ENCODE measurements around the gene ZNF699.
"Not testable (repeated sequence)": the region's sequence is repeated elsewhere in the genome, so short reads cannot be mapped to it uniquely, and the experiment has no call there.

DNA sequence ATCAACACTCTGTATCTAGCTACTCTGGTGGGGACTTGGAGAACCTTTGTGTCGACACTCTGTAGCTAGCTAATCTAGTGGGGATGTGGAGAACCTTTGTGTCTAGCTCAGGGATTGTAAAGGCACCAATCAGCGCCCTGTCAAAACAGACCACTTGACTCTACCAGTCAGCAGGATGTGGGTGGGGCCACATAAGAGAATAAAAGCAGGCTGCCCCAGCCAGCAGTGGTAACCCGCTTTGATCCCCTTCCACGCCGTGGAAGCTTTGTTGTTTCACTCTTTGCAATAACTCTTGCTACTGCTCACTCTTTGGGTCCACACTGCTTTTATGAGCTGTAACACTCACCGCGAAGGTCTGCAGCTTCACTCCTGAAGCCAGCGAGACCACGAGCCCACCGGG is 12.6 kb upstream of the ZNF699 start:
- TF ChIP-seq POLR2AphosphoS5, CTCF (IDR thresholded peaks at IDR 0.05): not testable (repeated sequence)
